Activated T-helper 1 cell treated with anti-CD3 and anti-CD28 coated beads, Interleukin-12 subunit alpha, Interleukin-12 subunit beta, Interleukin-2, Interleukin-4 antibody, amounts not matched to agents 30 ng/mL and 10 ng/mL and 1 ng/mL, durations not matched to agents 14 hours and 24 hours and 36 hours (primary cell): ENCODE results near the gene GGCT. TPM values are rescaled to one million over a fixed set of nuclear protein-coding genes. Genes with fewer than 3 reads are reported as not detected.

Experiments
- DNase-seq: peaks from one replicate; pipeline ENCODE4 v3.0.0; 2021; ENCODE audit warnings: low spot score
- H3K27ac Mint-ChIP-seq: one replicate; pipeline ENCODE4 v1.8.0; 2021; ENCODE audit warnings: mild to moderate bottlenecking, mixed read lengths
- H3K27me3 Mint-ChIP-seq: one replicate; pipeline ENCODE4 v1.8.0; 2022; ENCODE audit warnings: mild to moderate bottlenecking, moderate library complexity, mixed read lengths; ENCODE audit not compliant: insufficient read depth
- H3K36me3 Mint-ChIP-seq: one replicate; pipeline ENCODE4 v1.8.0; 2021; ENCODE audit warnings: low read depth, mixed read lengths
- H3K4me1 Mint-ChIP-seq: one replicate; pipeline ENCODE4 v1.8.0; 2021; ENCODE audit warnings: low read depth, mixed read lengths
- H3K4me3 Mint-ChIP-seq: one replicate; pipeline ENCODE4 v1.8.0; 2021; ENCODE audit warnings: mild to moderate bottlenecking, moderate library complexity, mixed read lengths
- H3K9me3 Mint-ChIP-seq: one replicate; pipeline ENCODE4 v1.8.0; 2021; ENCODE audit warnings: mixed read lengths
- intact Hi-C: fragments of 100-400 bp; cut with micrococcal nuclease; formaldehyde crosslinking; loops from one replicate; pipeline ENCODE4 v1.15.1; 2024
- total RNA-seq: library from RNA; stranded (reverse); gene quantifications from 2 replicates; pipeline ENCODE4 v1.2.3, GENCODE V29; 2022

The GGCT gene
- total RNA-seq, 1 donor from 2014 or later: 75.4 TPM

DNA sequence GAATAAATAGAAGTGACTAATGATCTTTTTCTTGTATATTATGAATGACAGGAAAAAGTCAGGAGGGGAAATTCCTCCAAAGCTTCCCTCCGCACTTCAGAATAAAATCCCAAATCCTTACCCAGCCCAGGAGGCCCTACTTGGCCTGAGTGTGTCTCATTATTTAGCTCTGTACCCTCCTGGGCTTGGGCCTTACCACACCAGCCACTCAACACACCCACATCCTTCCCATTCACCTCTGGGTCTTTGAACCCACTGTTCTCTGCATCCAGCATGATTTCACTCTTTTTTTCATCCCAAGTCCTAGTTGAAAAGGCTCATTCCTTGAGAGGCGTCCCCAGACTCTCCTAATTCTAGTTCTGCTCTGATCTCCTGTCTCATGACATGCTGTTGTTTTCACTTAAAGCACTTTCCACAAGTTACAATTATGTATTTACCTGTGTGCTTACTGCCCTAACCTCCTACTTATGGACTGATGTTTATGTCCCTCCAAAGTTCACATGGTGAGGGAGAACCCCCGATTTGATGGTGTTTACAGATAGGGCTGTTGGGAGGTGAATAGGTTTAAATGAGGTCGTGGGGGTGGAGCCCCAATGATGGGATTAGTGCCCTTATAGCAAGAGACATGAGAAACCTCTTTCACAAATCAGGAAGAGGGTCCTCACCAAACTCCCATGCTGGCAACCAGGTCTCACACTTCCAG is 32.4 kb downstream of the GGCT start:
- H3K9me3 Mint-ChIP-seq: no peaks in the 10 kb centered on the region
- H3K4me3 Mint-ChIP-seq: no peak overlapping the region
- no peak for DNase-seq
- H3K27me3 Mint-ChIP-seq: no peaks in the 10 kb centered on the region
- intact Hi-C loops: no loop called here
- peak overlapping the region; percentile 41 for H3K27ac Mint-ChIP-seq
- peaks cover 91% of the 10 kb centered on the region for H3K4me1 Mint-ChIP-seq
- H3K36me3 Mint-ChIP-seq: peaks cover 25% of the 10 kb centered on the region

DNA sequence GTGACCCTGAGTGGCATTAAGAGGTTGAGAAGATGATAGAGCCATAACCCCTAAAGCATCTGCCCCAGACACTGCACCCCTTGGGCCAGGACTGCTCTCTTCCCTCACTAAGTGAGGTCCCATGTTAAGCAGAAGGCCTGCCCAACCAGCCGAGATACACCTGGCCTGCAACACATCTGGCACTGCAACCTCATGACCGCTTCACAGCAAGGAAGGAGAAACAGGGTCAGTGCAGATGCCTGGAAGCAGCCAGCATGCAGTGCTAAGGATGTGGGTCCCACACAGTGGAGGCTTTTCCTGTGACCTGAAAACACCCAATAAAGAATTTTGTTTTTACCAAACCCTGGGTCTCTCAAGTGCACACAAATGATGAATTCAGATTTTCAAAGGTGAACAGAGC is 33.4 kb downstream of the GGCT start:
- Mint-ChIP-seq H3K4me3 (peak overlapping the region; percentile 27), H3K36me3 (peaks cover 25% of the 10 kb centered on the region), H3K27me3 (no peaks in the 10 kb centered on the region), H3K27ac (peak overlapping the region; percentile 32), H3K4me1 (peaks cover 82% of the 10 kb centered on the region), H3K9me3 (no peaks in the 10 kb centered on the region)
- intact Hi-C loops: loop anchor here (2.0 kb wide), 1 partner anchor 184 kb away; no protein-coding TSS in a partner anchor
- no peak for DNase-seq

DNA sequence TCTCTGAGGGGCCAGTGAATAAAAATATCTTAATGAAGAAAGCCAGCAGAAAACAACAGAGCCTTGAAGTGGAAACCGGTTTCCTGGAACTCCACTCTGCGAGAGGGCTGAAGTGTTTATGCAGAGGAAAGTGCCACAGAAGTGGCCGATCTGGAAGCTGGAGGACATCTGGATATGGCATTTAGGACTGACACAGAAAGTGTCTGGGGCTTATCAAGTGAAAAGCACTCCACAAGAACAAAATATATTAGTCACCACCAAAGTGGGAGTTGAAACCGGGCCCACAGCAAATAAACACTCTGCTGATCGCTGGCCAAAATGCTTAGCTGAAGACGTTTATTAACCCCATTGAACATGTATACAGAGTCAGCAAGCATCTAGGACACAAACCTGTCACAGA is 33.9 kb downstream of the GGCT start:
- no peak for DNase-seq
- H3K4me1 Mint-ChIP-seq: peaks cover 82% of the 10 kb centered on the region

DNA sequence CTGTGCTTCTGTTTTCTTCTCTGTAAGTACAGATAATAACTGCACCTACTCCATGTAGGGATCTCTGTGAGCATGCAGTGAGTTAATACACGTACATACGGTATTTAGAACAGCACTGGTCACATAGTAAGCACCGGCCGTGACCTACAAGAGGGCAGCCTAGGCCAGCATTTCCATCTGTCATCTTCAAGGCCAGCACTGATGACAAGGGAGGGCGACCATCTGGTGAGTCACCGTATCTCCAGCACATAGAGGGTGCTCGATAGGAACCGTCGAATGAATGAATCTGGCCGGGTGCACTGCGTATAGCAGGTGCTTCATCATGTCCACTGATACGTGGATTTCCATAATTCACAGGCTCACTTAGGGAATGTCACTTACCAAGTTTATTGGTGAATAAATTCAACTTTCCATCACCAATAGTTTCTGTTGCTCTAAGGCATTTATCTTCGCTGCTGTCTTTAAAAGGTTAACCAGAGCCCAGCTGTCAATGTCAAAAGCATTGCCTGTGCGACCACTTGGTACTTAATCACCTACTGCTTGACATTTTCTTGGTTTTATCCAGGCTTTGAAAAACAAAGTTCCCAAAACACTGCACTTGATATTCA is 34.4 kb downstream of the GGCT start:
- Mint-ChIP-seq H3K4me1 (peaks cover 82% of the 10 kb centered on the region), H3K9me3 (no peaks in the 10 kb centered on the region), H3K4me3 (no peak overlapping the region), H3K27ac (peak overlapping the region; percentile 38), H3K36me3 (peaks cover 24% of the 10 kb centered on the region), H3K27me3 (no peaks in the 10 kb centered on the region)
- no peak for DNase-seq
- intact Hi-C loops: loop anchor here (2.0 kb wide), 1 partner anchor 183 kb away; no protein-coding TSS in a partner anchor

More for the DNA sequence above, 33.9 kb downstream of the GGCT start:
- intact Hi-C loops: loop anchor here (2.0 kb wide), 1 partner anchor 184 kb away; no protein-coding TSS in a partner anchor
- H3K36me3 Mint-ChIP-seq: peaks cover 25% of the 10 kb centered on the region
- peak overlapping the region; percentile 27 for H3K4me3 Mint-ChIP-seq
- peak overlapping the region; percentile 38 for H3K27ac Mint-ChIP-seq
- no peaks in the 10 kb centered on the region for H3K9me3 Mint-ChIP-seq
- no peaks in the 10 kb centered on the region for H3K27me3 Mint-ChIP-seq

DNA sequence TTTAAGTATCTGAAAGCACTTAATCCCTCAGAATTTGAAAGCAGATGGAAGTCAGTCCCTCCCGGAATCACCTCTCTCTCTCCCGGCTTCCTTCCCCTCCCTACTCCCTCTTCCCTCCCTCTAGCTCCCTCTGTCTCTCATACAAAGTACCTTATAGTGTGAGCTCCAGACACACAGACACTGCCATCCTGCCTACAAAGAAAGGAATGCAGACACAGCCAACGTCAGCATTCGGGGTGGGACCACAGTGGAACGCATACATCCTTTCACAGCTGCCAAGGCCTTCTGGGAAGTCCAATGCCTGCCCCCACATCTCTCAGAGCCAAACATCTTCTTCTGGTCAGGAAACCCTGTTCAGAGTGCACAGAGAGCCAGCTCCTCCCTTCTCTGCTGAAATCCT is 35.3 kb downstream of the GGCT start:
- no peaks in the 10 kb centered on the region for H3K27me3 Mint-ChIP-seq
- no peak for DNase-seq
- H3K4me3 Mint-ChIP-seq: no peak overlapping the region
- no peak overlapping the region for H3K27ac Mint-ChIP-seq
- no peaks in the 10 kb centered on the region for H3K9me3 Mint-ChIP-seq
- peaks cover 18% of the 10 kb centered on the region for H3K36me3 Mint-ChIP-seq
- intact Hi-C loops: no loop called here
- H3K4me1 Mint-ChIP-seq: peaks cover 79% of the 10 kb centered on the region

DNA sequence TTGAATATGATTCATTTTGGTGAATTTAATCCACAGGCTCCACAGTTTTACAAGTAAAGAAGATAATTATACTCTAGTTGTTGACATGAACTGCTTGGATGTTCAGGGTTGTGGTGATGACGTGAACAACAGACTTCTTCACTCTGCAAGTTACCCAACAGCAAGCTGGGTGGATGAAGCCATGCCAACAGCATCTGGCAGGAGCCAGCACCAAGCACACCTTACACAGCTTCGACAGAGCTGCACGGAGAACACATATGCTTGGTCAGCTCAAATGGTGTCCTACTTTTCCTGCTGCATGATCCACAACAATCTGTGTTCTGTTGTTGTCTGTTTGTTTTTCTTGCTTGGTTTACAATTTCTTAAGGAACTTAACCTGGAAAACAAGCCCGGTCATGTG is 35.8 kb downstream of the GGCT start:
- Mint-ChIP-seq H3K9me3 (no peaks in the 10 kb centered on the region), H3K4me3 (no peak overlapping the region), H3K27ac (no peak overlapping the region), H3K27me3 (no peaks in the 10 kb centered on the region), H3K4me1 (peaks cover 74% of the 10 kb centered on the region), H3K36me3 (peaks cover 13% of the 10 kb centered on the region)
- DNase-seq: no peak
- intact Hi-C loops: no loop called here

DNA sequence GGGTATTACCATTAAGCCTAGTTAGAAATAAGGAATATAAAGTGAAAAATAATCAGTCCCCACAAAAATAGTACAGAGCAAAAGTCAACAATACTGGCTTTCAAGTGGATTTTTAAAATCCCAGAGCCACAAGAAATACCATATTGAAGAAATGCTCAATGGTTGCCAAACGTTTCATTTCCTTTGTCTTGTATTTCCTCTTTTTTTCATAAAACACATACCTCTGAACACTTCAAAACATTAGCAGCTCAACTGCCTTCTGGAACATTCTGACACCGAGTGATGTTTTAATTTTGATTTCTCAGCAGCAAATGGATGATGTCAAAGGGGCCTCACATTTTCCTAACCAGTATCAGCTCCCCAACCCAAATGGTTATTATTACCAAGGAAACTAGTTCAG is 36.6 kb downstream of the GGCT start:
- H3K4me1 Mint-ChIP-seq: peaks cover 67% of the 10 kb centered on the region
- DNase-seq: no peak
- intact Hi-C loops: no loop called here
- no peaks in the 10 kb centered on the region for H3K9me3 Mint-ChIP-seq
- H3K27ac Mint-ChIP-seq: peak overlapping the region; percentile 20
- peaks cover 7% of the 10 kb centered on the region for H3K36me3 Mint-ChIP-seq
- H3K4me3 Mint-ChIP-seq: no peak overlapping the region
- no peaks in the 10 kb centered on the region for H3K27me3 Mint-ChIP-seq

DNA sequence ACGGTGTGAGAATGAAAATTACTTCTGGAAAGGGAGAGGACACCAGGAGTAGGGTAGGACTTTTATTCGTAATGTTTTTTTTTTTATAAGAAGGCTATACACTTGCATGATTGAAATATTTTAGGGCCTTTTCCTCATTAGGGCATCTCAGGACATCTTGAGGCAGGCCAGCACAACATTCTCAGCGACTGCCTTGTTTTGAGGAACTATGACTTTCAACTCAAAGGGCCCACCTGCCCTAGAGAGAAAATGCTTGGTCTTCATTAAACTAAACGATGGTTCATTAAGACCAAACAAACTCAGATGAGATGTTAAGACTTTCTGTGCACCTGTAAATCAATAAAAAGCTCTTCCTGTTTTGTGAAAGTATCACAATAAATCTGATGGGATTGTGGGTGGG is 37.4 kb downstream of the GGCT start:
- no peak for DNase-seq
- Mint-ChIP-seq H3K36me3 (peaks cover 6% of the 10 kb centered on the region), H3K4me3 (no peak overlapping the region), H3K27ac (no peak overlapping the region), H3K9me3 (no peaks in the 10 kb centered on the region), H3K27me3 (no peaks in the 10 kb centered on the region), H3K4me1 (peaks cover 59% of the 10 kb centered on the region)
- intact Hi-C loops: no loop called here

DNA sequence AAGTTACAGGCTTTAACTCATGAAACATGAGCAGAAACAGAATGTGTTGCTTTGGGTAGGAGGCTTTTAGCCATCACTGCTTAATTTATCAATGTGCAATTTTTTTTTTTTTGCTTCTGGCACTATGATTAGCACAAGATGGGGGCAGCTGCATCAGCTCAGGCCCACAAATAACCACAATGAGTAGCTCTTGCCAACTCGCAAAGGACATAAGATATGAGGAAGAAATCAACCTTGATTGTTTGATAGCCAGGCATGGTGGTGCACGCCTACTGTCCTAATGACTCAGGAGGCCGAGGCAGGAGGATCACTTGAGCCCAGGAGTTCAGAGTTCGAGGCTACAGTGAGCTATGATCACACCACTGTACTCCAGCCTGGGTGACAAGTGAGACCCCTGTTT is 38.4 kb downstream of the GGCT start:
- Mint-ChIP-seq H3K9me3 (no peaks in the 10 kb centered on the region), H3K4me3 (no peak overlapping the region), H3K4me1 (peaks cover 49% of the 10 kb centered on the region), H3K27me3 (no peaks in the 10 kb centered on the region), H3K36me3 (peaks cover 6% of the 10 kb centered on the region), H3K27ac (no peak overlapping the region)
- intact Hi-C loops: no loop called here
- DNase-seq: no peak

DNA sequence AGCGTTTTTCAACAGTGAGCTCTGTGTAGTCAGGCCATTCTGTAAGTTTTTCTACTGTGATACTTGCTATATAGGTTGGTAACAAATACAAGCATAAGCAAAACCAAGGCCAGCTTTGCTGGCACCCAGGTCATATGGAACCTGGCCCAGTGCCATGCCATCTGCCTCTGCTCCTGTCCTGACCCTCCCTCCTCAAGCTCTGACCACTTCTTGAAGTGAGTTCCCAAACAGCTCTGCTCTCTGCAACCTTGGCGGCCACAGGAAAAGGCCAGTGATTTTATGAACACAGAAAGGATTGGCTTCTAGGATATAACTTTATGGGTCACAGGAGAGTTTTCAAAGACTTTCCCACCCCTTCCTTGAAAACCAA is 38.8 kb downstream of the GGCT start:
- DNase-seq: no peak
- intact Hi-C loops: no loop called here
- peaks cover 6% of the 10 kb centered on the region for H3K36me3 Mint-ChIP-seq
- peaks cover 44% of the 10 kb centered on the region for H3K4me1 Mint-ChIP-seq
- no peaks in the 10 kb centered on the region for H3K9me3 Mint-ChIP-seq
- no peak overlapping the region for H3K27ac Mint-ChIP-seq
- no peak overlapping the region for H3K4me3 Mint-ChIP-seq
- no peaks in the 10 kb centered on the region for H3K27me3 Mint-ChIP-seq

DNA sequence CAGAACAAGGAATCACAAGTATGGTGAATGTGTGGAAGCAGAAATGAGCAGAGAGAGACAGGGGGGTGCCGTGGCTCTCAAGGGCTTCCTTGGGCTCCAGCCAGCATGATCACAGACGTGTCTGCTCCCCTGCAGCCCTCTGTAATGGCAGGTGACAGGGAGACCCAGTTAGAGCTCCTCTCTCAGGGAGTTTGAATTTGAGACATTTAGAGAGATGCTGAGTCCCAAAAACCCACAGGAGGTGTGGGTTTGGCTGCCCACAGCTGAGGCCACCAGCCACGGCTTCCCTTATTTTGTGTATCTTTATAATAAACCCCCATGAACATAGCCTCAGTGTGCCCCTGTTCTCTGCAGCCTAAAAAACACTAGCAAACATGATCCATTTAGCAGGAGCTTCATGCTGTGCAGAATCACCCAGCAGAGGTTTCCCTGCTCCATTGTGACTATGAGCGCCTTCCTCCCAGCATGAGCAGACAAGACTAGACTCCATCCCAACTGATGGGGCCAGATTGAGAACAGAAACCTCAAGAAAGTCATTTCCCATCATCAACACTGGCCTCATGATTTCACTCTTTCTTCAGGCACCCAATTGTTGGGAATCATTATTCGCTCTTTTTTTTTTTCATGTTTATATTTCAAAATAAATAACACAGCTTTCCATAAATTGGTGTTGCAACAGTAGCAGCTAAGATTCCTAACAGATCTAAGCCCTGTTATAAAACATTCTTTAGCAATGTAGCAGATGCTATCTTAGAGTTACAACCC is 39.4 kb downstream of the GGCT start:
- H3K36me3 Mint-ChIP-seq: peaks cover 6% of the 10 kb centered on the region
- H3K27ac Mint-ChIP-seq: no peak overlapping the region

DNA sequence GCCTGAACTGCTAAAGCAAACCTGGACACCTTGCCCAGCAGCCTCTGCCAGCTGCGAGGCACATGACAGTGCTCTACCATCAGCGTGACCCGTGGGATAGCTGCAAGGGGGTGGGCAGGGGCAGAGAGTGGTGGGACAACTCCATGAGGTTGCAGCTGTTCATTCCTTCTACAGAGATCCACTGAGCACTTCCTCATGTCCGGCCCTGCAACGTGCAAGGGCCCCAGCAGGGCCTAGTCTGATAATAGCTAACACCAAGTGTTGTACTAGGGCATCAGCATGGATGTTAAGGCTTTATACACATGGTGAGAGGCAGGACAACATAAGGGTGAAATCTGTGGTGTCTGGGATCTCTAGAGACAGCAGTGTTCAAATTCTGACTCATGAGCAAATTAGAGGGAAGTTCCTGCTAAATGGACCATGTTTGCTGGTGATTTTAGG is 40.4 kb downstream of the GGCT start:
- no peaks in the 10 kb centered on the region for H3K27me3 Mint-ChIP-seq
- peaks cover 3% of the 10 kb centered on the region for H3K36me3 Mint-ChIP-seq
- no peak overlapping the region for H3K4me3 Mint-ChIP-seq
- no peaks in the 10 kb centered on the region for H3K9me3 Mint-ChIP-seq
- peaks cover 32% of the 10 kb centered on the region for H3K4me1 Mint-ChIP-seq
- intact Hi-C loops: no loop called here
- no peak overlapping the region for H3K27ac Mint-ChIP-seq
- DNase-seq: no peak

More for the DNA sequence above, 39.4 kb downstream of the GGCT start:
- DNase-seq: no peak
- intact Hi-C loops: no loop called here
- no peaks in the 10 kb centered on the region for H3K9me3 Mint-ChIP-seq
- H3K4me3 Mint-ChIP-seq: no peak overlapping the region
- H3K4me1 Mint-ChIP-seq: peaks cover 39% of the 10 kb centered on the region
- H3K27me3 Mint-ChIP-seq: no peaks in the 10 kb centered on the region
